Epithelial cell of proximal tubule (primary cell): ENCODE data around the gene HRH2. TPM values are rescaled to one million over a fixed set of nuclear protein-coding genes. Genes with fewer than 3 reads are reported as not detected.

Source experiments
- DNase-seq: peaks from one replicate; pipeline ENCODE4 v3.0.0-alpha.2; 2011; ENCODE audit warnings: low read depth
- H3K4me3 ChIP-seq: 2 replicates; pipeline ENCODE4 v1.5.1; 2011; ENCODE audit warnings: low read depth, mild to moderate bottlenecking, low read length
- total RNA-seq: library from RNA; depleted of rRNA; stranded (reverse); fragments of >200 nt; gene quantifications from 2 replicates; pipeline ENCODE4 v1.2.3, GENCODE V29; 2015
- TF ChIP-seq, protein P1 (sequence below): conservative IDR thresholded peaks from 2 replicates; pipeline ENCODE4 v1.5.1; 2012; ENCODE audit warnings: low read depth, mild to moderate bottlenecking, low read length

Gene HRH2, protein sequence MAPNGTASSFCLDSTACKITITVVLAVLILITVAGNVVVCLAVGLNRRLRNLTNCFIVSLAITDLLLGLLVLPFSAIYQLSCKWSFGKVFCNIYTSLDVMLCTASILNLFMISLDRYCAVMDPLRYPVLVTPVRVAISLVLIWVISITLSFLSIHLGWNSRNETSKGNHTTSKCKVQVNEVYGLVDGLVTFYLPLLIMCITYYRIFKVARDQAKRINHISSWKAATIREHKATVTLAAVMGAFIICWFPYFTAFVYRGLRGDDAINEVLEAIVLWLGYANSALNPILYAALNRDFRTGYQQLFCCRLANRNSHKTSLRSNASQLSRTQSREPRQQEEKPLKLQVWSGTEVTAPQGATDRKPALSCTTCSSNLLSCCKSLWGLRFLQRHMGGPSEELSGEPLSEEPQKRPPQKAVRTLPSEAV
- 0.29 and 0.65 TPM in 2 replicates for total RNA-seq

DNA sequence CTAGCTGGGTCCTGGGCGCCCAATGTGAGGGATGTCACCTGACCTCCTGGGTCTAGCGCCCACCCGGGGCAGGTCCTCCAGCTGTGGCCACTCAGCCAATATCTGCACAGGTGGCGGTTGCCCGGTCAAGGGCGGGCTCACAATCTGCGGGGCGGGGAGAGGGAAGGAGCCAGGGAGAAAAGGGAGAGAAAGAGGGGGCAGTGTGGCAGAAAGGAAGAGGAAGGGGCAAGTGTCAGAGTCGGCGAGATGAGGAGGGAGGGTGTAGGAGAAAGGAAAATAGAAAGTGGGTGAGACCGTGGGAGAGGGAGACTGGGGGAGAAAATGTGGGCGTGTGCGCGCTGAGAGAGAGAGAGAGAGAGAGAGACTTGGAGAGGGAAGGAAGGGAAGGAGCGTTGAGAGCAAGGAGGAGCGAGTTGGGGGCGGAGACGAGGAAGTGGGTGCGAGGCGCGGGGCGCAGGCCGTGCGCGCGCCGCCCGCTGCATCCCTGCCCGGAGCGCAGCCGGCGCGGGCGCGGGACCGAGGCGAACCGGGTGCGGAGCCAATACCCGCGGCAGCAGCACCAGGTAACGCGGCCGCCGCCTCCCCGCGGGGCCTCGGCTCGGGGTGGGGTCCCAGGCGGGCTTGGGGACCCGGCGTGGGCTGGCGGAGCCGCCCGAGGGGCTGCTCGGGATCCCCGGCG, at the start of gene HRH2:
TSS of gene HRH2 (plus strand) at position 479 of the 679 bp plus-strand sequence. CDS start 25,163 bp downstream, outside the sequence.
- DNase-seq = no peak
- TF ChIP-seq, protein P1, sequence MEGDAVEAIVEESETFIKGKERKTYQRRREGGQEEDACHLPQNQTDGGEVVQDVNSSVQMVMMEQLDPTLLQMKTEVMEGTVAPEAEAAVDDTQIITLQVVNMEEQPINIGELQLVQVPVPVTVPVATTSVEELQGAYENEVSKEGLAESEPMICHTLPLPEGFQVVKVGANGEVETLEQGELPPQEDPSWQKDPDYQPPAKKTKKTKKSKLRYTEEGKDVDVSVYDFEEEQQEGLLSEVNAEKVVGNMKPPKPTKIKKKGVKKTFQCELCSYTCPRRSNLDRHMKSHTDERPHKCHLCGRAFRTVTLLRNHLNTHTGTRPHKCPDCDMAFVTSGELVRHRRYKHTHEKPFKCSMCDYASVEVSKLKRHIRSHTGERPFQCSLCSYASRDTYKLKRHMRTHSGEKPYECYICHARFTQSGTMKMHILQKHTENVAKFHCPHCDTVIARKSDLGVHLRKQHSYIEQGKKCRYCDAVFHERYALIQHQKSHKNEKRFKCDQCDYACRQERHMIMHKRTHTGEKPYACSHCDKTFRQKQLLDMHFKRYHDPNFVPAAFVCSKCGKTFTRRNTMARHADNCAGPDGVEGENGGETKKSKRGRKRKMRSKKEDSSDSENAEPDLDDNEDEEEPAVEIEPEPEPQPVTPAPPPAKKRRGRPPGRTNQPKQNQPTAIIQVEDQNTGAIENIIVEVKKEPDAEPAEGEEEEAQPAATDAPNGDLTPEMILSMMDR = no peak
- H3K4me3 ChIP-seq = peak within 1 kb of the TSS; percentile 22

DNA sequence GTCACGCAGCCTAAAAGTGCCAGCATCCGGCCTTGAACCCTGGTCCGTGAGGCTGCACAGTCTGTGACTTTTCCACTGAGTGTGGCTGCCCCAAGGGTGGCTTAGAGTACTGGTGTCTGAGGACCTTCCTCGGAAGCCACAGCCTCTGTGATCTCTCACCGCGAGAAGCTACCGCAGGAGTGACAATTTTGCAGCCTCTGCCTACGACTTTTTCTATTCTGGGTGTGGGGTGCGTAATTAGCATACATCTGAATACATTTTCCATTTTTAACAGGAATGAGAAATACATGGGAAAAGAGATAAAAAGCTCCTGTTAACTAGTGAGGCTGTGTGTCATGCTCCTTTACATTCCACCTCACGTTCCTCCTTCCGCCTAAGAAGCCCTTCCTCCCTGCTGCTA, 48.3 kb upstream of the HRH2 start:
- H3K4me3 ChIP-seq = no peak overlapping the region
- TF ChIP-seq, protein P1 = no peak
- no peak for DNase-seq

DNA sequence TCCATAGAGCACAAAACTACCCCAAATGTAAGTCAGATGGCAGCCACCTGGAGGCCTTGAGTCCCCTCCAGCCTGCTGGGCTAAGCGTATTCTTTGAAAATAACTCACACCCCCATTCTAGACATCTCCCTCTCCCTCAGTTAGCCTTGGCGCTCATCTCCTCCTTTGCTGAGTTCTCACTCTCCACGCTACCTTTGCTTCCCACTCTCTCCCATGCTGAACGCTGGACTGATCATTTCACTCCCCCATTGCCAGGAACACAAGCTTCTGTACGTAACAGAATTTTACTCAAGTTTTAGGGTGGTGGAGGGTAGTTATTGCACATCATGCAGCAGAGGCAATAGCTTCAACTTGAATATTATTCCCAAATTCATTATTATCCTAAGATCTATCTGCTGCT, 47.5 kb upstream of the HRH2 start:
- TF ChIP-seq, protein P1 = no peak
- no peak for DNase-seq
- no peak overlapping the region for H3K4me3 ChIP-seq

DNA sequence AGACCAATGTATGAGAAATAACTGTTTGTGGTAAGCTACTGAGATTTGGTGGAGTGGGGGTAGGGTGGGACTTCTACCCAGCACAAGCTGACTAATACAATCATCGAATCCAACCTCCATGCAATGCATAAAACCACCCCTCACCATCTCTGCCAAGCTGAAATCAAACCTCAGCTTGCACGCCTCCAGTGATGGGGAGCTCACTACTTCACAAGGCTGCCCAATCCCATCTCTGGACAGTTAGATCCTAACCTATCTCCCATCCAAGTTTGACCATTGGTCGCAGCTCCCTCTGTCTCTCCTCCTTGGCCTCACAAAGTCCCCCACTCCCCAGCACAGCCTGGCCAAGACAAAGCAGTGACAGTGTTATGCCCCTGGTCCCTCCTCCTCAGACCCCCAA, 47.0 kb upstream of the HRH2 start:
- TF ChIP-seq, protein P1 = no peak
- DNase-seq = no peak
- no peak overlapping the region for H3K4me3 ChIP-seq

DNA sequence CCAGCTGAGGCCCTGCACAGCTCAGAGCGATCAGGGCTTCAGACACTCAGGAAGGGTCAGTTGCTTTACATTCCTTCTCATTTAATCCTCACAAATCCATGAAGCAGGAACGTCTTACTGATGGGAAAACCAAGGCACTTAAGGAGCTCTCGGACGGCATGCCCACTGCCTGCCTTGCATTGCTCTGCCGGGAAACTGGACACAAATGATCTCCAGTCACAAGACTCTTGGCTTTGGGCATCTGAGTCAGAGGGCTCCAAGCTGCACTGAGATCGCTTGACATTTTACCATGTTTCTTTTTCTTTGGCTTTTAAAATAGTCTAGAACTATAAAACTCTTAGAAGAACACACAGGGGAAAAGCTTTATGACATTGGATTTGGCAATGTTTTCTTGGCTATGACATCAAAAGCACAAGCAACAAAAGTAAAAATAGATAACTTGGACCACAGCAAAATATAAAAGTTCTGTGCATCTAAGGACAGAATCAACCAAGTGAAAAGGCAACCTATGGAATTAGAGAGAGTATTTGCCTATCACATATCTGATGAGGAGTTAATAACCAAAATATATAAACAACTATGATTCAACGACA, 43.6 kb upstream of the HRH2 start:
- TF ChIP-seq, protein P1 = no peak
- no peak overlapping the region for H3K4me3 ChIP-seq
- no peak for DNase-seq

DNA sequence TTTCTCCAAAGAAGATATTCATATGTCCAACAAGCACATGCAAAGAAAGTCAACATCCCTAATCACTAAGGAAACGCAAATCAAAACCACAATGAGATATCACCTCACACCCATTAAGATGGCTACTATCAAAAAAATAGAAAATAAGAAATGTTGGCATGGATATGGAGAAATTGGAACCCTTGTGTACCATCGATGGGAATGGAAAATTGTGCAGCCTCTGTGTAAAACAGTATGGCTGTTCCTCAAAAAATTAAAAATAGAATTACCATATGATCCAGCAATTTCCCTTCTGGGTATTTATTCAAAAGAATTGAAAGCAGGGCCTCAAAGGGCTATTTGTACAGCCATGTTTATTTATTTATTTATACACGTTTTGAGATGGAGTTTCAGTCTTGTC, 43.0 kb upstream of the HRH2 start:
- TF ChIP-seq, protein P1 = no peak
- no peak overlapping the region for H3K4me3 ChIP-seq
- DNase-seq = no peak
